GM15510 (cell line): ENCODE results near the gene CPA3.

Experiments used
- POLR2A ChIP-seq: IDR thresholded peaks from 3 replicates; pipeline ENCODE4 v1.6.1; 2011; ENCODE audit warnings: borderline replicate concordance; ENCODE audit not compliant: insufficient read length; ENCODE audit errors: extremely low read depth

Gene CPA3

DNA sequence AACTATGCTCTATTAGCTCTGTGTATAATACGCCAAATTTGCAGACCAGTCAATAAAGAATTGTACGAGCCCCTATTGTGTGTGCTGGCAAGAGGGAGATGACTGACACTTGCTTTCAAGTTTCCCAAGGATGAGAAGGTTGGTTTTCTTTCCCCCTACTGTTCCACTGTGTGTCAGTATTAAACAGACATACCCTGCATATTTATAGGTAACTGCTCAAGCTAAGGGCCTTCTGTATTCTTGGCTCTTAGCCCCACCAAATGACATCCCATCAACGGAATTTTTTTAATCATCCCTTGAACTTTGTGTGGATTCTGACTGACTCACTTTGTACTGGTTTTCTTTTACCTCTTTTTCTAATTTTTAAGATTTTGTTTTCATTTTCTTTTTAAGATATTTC, 65.7 kb downstream of the CPA3 start:
- TF ChIP-seq POLR2A, result no peak

DNA sequence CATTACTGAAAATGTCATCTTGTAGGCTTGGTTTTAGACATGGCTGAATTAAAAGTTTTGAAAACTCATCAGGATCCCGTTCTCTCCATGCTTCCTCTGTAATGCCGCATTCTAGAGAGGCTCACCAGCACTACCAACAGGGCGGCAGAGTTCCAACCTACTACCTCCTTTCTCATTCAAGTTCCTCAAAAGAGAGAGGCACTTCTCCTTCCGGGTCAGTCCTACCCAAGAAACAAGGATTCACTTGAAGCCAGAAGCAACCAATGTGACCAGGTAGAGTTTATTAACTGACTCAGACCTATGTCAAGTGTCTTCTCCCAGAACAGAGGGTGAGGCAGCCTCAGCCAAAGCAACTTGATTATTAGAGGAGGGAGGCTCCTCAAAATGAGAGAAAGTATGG, 66.5 kb downstream of the CPA3 start:
- no peak for TF ChIP-seq POLR2A

DNA sequence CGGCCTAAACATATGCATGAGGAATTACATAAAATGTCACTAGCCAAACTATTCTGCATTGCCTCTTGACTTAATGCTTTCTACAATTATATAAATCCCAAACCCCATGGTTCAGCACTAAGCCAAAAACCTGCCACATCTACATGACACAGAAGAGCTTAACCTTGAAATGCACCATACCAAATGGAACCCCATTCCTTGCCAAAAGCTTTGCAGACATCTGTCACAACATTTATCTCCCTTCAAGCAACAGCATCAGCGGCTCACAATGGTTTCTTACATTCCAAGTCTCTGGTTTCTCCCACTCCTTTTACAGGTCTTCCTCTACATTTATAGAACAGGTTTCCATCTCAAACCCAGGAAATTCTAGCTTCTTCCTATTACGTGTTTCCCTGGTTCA, 67.9 kb downstream of the CPA3 start:
- no peak for TF ChIP-seq POLR2A

DNA sequence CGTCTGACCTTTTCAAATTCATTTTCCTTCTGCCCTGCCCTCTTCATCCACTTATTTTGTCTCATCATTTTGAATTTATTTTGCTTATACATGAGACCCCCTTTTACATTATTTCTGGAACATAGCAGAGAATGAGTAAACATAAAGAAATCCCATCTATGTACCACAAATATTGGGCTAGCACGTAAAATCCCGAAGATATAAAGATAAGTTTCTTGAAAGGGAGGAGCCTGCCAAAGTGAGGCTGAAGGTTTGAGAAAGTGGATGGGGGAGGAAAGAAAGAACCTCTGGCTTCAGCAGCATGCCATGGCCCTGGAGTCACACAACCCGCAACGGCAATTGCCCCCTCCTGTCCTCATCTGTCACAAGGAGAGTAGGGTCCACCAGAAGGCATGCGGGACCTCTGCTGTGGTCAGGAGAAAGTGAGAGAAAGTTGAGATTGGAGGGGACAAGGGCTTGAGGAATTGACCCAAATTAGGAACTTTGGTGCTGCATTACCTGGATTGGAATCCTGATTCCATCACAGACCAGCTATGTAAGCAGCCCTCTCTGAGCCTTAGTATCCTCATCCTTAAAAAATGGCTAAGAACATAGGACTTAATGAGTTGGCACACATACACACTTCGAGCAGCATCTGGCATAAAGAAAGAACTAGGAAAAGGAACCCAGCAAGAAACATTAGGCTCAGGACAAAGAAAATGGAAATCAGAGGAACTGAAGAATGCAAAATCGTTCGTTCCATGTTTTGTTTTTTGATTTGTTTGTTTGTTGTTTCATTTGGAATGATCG, 72.6 kb downstream of the CPA3 start:
- no peak for TF ChIP-seq POLR2A

DNA sequence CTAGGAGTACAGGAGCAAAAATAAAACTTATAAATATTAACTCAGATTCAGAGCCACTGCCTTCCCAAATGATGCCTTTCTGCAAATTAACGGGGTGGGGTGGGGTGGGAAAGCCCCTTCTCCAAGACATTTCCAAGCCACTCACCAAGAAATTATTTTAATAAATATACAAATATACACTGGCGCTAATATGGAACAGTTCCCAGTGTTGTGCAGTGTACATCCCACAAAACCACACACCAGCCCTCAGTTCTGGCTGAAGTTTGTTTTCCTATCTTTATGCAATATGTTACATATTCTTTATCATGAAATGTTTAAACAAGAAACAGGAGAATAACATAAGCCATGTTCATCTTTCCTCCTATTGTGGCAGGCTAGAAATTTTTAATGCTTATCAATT, 73.2 kb downstream of the CPA3 start:
- TF ChIP-seq POLR2A, result no peak

DNA sequence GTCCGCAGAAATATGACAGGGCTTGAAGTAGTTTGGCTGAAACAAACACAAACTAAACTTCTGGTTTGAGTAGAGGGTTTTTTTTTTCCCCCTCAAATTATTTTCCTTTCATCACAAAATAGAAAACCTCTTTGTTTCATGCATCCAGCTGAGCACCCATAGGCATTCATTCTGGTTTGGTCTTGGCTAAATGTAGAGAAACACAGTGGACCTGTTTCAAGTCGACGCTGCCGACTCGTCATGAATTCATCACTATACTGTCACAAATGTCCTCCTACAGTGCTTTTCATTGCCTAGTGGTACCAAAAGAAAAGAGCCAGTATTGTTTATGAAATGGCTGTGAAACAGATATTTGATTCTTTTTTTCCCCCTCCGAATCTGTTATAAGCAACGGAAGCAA, 73.8 kb downstream of the CPA3 start:
- no peak for TF ChIP-seq POLR2A

DNA sequence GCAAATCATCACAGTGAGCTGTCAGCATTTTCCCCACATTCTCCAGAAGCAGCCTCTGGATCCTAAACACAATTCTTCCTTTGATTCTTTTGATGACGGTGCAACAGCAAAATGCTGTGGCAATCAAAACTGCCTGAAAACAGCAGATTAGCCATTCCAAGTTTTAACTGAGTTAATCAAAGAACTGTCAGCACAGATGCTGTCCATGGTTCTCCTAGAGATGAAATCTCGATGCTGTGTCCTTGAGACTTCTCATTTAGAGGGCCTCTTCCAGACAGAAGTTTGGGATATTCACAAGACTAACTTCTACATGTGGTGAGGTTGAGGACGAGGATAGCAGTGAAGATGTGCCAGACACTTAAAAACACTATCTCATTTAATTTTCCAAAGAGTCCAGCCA, 75.9 kb downstream of the CPA3 start:
- TF ChIP-seq POLR2A, result no peak

DNA sequence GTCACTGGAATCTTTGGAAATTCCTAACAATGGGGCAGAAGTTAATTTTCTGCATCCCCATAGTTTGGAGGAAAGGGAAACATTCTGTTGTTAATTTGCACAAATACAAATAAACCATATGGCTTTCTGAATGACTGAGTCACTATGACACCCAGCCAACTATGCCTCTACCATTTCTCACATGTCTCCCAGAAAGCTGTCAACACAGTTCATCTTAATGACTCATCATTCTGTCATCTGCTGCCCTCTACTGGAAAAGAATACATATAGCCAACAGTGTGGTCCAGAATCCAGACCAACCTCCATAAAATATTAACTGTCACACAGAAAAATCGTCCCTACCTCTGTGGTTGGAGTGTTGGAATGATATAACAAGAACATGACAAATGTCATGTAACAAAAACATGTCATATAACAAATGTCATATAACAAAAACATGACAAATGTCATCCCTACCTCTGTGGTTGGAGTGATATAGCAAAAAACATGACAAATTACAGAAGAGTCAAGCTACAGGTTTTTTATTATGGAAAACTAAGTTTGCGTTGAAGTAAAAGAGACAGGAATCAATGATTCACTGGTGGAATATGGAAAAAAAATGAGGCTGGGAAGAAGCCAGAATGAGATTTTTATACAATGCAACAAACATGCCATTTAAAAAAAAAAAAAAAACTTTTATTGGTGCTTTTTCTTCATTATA, 78.6 kb downstream of the CPA3 start:
- TF ChIP-seq POLR2A, result no peak

DNA sequence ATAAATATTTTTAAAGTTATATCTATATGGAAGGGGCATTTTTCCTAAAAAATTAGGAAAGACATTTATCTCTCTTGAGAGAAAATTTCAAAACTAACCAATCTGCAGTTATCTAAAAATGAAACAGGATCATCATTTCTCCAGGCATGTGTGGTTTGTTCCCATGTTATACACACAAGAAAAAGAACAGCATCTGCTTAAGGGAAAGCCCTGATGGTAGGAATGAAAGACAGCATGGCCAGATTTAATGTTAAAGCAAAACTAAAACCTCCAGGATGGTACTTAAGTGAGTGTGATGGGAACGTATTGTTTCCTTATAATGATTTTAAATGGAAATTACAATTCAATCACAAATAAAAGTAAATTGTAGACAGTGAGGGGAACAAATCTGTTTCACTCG, 80.0 kb downstream of the CPA3 start:
- no peak for TF ChIP-seq POLR2A
